Activated naive CD4-positive, alpha-beta T cell treated with anti-CD3 and anti-CD28 coated beads, Interleukin-2, amount 50 U/mL, for 24 hours (primary cell): Measurements from ENCODE around the gene DPEP1.
A peak's percentile ranks its signal among the peaks of the same experiment; 100 is the strongest.

ENCODE experiments used
- H3K27ac Mint-ChIP-seq: one replicate; pipeline ENCODE4 v1.8.0; 2021; ENCODE audit warnings: mild to moderate bottlenecking, mixed read lengths
- H3K27me3 Mint-ChIP-seq: one replicate; pipeline ENCODE4 v1.8.0; 2021; ENCODE audit warnings: mixed read lengths
- H3K36me3 Mint-ChIP-seq: one replicate; pipeline ENCODE4 v1.8.0; 2021; ENCODE audit warnings: mixed read lengths
- H3K4me1 Mint-ChIP-seq: one replicate; pipeline ENCODE4 v1.8.0; 2021; ENCODE audit warnings: mixed read lengths
- H3K4me3 Mint-ChIP-seq: one replicate; pipeline ENCODE4 v1.8.0; 2021; ENCODE audit warnings: mild to moderate bottlenecking, mixed read lengths
- H3K9me3 Mint-ChIP-seq: one replicate; pipeline ENCODE4 v1.8.0; 2021; ENCODE audit warnings: mixed read lengths

DPEP1 gene

DNA sequence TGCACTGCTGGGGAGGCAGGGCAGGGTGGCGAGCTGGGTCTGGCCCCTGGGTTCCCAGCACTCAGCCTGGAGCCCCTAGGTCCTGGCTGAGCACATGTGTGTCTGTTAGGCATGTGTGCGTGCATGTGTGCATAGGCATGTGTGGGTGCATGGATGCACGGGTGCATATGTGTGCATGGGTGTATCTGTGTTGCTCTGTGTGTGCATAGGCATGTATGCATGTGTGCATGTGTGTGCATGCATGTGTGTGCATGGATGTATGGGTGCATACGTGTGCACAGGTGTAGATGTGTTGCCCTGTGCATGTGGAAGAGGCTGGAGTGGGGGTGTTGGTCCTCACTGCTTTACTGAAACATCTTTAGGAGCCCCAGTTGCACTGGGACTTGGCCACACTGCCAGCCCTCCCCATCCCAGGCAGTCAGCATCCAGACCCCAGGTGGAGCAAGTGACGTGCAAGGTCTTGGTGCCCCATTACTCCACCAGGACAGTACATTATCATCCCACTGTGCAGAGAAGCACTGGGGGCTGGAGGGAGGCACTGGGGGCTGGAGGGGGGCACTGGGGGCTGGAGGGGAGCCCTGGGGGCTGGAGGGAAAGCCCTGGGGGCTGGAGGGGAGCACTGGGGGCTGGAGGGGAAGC is 10.4 kb upstream of the DPEP1 start:
- peak overlapping the region; percentile 36 for H3K4me3 Mint-ChIP-seq
- no peaks in the 10 kb centered on the region for H3K9me3 Mint-ChIP-seq
- peak overlapping the region; percentile 8 for H3K27ac Mint-ChIP-seq
- H3K36me3 Mint-ChIP-seq: no peaks in the 10 kb centered on the region
- peaks cover 12% of the 10 kb centered on the region for H3K4me1 Mint-ChIP-seq
- no peaks in the 10 kb centered on the region for H3K27me3 Mint-ChIP-seq

GRCh38 chr16:89604764-89605163 is 8.7 kb upstream of the DPEP1 start:
- no peaks in the 10 kb centered on the region for H3K27me3 Mint-ChIP-seq
- H3K9me3 Mint-ChIP-seq: no peaks in the 10 kb centered on the region
- H3K36me3 Mint-ChIP-seq: no peaks in the 10 kb centered on the region
- no peak overlapping the region for H3K27ac Mint-ChIP-seq
- H3K4me1 Mint-ChIP-seq: peaks cover 12% of the 10 kb centered on the region
- no peak overlapping the region for H3K4me3 Mint-ChIP-seq

DNA sequence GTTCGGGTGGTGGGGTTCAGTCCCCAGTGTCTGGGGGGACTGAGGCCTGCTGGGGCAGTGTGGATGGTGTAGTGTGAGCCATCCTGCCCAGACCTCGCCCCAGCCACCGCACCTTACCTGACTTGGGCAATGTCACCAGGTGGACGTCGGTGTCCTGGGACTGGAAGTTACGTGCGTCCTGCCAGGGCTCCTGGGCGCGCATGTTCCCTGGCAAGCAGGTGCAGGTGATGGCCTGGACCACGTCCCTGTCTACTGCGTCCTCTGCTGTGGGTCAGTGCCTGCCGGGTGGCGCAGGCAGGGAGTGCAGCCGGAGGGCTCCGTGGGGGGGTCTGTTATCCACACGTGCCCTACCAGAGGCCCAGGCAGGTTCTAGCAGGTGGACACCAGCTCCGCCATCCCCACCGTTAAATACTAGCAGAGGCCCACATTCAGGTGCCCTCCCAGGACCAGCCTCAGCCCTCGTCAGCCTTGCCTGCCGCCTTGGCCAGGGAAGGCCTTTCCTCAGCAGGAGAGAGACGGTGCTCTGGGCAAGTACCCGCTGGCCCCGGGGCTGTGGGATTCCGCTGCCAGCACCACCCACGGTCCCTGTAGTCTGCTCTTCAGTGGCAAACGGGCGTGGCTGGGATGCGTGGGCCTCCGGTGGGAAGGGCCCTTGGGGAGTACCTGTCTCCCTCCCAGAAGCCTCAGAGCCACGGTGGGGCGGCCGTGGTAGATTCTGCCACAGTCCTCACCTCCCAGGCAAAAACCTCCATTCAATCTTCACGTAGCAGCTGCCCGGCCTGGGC is 8.1 kb upstream of the DPEP1 start:
- peaks cover 12% of the 10 kb centered on the region for H3K4me1 Mint-ChIP-seq
- H3K4me3 Mint-ChIP-seq: no peak overlapping the region
- H3K27me3 Mint-ChIP-seq: no peaks in the 10 kb centered on the region
- no peak overlapping the region for H3K27ac Mint-ChIP-seq
- no peaks in the 10 kb centered on the region for H3K9me3 Mint-ChIP-seq
- H3K36me3 Mint-ChIP-seq: no peaks in the 10 kb centered on the region

GRCh38 chr16:89606006-89606405 is 7.4 kb upstream of the DPEP1 start:
- Mint-ChIP-seq H3K9me3 (no peaks in the 10 kb centered on the region), H3K27ac (no peak overlapping the region), H3K4me3 (no peak overlapping the region), H3K36me3 (no peaks in the 10 kb centered on the region), H3K27me3 (no peaks in the 10 kb centered on the region), H3K4me1 (peaks cover 12% of the 10 kb centered on the region)

GRCh38 chr16:89607453-89607852 is 6.0 kb upstream of the DPEP1 start:
- Mint-ChIP-seq H3K9me3 (no peaks in the 10 kb centered on the region), H3K4me1 (peaks cover 8% of the 10 kb centered on the region), H3K27ac (no peak overlapping the region), H3K27me3 (no peaks in the 10 kb centered on the region), H3K36me3 (no peaks in the 10 kb centered on the region), H3K4me3 (no peak overlapping the region)

DNA sequence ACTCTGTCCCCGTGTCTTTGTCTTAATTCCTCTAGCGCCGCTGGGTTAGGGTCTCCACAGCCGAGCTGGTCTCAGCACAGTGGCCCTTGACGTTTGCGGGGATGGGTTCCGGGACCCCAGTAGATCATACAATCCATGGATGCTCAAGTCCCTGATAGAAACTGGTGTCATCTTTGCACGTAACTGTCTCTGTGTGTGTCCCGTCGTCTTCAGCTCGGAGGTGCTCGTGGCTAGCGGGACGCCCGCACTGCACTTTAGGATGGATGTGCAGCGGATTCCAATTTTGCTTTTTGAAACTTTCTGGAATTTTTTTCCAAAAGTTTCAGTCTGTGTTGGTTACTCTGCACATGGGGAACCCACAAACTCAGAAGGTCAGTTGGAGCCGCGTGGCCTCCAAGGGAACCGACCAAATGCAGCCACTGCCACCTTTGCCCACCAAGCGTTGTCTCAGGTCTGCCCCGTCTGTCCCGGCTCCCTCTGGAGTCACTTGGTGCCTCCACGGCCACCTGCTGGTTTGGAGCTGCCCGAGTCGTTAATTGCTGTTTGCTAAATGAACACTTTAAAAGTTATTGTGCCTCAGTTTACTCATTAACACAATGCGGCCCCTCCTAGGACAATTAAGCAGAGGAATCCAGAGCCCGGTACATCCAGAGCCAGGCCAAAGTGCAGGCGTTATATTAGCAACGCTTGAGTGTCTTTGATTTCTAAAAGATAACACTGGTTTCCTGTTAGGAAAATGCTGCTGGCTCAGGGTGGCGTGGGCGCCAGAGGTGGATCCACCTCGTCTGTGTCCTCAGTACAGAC is 5.3 kb upstream of the DPEP1 start:
- Mint-ChIP-seq H3K4me1 (peaks cover 3% of the 10 kb centered on the region), H3K27me3 (no peaks in the 10 kb centered on the region), H3K27ac (no peak overlapping the region), H3K36me3 (no peaks in the 10 kb centered on the region), H3K4me3 (no peak overlapping the region), H3K9me3 (no peaks in the 10 kb centered on the region)

DNA sequence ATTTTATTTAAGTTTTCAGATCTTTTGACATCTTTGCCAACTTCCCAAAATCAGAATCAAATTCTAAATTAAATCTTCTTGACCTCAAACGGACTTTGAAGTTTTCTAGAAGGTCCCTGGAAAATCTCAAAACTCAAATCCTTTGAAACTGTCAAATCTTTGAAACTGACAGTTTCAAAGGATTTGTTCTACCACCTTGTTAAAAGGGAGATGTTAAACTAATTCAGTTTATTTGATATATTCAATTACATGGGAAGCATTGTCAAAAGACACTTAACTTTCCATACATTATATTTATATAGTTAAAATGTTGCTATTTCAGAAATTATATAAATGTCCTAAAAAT is 3.4 kb upstream of the DPEP1 start:
- H3K9me3 Mint-ChIP-seq: no peaks in the 10 kb centered on the region
- H3K27me3 Mint-ChIP-seq: no peaks in the 10 kb centered on the region
- H3K4me1 Mint-ChIP-seq: peaks cover 4% of the 10 kb centered on the region
- H3K27ac Mint-ChIP-seq: no peak overlapping the region
- no peak overlapping the region for H3K4me3 Mint-ChIP-seq
- H3K36me3 Mint-ChIP-seq: no peaks in the 10 kb centered on the region

DNA sequence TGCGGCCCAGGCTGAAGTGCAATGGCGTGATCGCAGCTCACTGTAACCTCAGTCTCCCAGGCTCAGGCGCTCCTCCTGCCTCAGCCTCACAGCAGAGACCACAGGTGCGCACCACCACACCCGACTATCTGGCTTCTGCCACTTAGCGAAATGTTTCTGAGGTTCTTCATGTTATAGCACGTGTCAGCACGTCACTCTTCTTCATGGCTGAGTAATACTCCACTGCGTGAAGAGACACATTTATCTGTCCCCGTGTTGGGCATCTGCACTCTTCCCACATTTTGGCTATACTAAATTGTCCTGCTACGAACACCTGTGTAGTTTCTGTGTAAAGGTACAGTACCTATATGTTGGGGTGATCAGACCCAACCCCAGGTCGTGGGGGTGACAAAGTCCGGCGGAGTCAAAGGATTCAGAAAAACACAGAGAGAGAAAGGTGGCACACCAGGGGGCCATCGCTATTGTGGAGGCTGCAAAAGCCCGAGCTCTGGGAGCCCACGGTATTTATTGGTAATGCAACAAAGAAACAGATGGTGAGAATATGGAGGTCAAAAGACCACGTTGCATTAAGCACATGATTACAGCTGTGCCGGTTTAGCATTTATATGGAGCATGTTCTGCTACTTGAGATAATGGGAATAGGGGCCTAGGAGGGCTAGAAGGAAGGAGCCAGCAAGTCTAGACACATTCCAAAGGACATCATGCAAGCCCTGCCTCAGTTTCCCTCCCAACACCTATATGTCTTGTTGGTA is 851 bp upstream of the DPEP1 start:
- Mint-ChIP-seq H3K27me3 (no peaks in the 10 kb centered on the region), H3K27ac (peak overlapping the region; percentile 65), H3K4me3 (no peak overlapping the region), H3K4me1 (peaks cover 17% of the 10 kb centered on the region), H3K36me3 (no peaks in the 10 kb centered on the region), H3K9me3 (no peaks in the 10 kb centered on the region)

GRCh38 chr16:89613954-89614459 is 565 bp downstream of the DPEP1 start:
- Mint-ChIP-seq H3K27me3 (no peaks in the 10 kb centered on the region), H3K4me3 (no peak overlapping the region), H3K4me1 (peaks cover 17% of the 10 kb centered on the region), H3K9me3 (no peaks in the 10 kb centered on the region), H3K27ac (no peak overlapping the region), H3K36me3 (no peaks in the 10 kb centered on the region)

DNA sequence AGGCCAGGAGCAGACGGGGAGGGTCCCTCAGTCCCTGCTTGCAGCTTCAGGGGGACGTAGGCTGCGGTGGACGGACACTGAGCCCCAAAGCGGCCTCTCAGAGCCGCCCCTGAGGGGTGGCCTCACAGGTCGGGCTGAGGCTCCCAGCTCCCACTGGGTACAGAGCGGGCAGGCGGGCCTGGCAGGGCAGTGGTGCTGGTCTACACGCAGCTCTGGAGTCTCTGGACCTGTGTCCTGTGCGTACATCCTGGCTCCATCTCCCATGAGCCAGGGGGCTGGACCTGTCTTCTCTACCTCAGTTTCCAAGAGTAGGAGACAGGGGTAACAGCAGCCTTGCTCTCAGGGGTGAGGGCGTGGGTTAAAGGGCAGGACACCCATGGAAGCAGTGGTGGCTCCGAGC is 1.7 kb downstream of the DPEP1 start:
- Mint-ChIP-seq H3K4me1 (peaks cover 17% of the 10 kb centered on the region), H3K4me3 (no peak overlapping the region), H3K27me3 (no peaks in the 10 kb centered on the region), H3K36me3 (no peaks in the 10 kb centered on the region), H3K27ac (no peak overlapping the region), H3K9me3 (no peaks in the 10 kb centered on the region)

DNA sequence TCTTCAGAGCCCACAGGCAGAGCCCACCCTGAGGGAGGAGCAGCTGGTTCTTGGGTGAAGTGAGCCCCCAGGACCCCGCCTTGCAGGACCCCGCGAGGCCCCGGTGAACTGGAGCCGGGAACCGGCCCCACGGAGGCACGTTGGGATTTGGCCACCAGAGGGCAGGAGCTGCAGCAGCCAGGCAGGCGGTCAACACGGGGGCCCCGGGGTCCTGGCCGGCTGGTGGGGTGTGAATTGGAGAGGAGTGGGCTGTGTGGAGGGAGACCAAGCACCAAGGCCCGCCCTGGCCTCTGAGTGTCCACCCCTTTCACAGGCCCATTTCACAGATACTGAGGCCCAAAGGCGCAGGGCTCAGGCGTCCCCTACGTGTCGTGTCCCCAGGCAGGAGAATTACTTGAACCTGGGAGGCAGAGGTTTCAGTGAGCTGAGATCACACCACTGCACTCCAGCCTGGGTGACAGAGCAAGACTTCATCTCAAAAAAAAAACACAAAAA is 2.2 kb downstream of the DPEP1 start:
- Mint-ChIP-seq H3K4me1 (peaks cover 17% of the 10 kb centered on the region), H3K4me3 (no peak overlapping the region), H3K27ac (no peak overlapping the region), H3K27me3 (no peaks in the 10 kb centered on the region), H3K9me3 (no peaks in the 10 kb centered on the region), H3K36me3 (no peaks in the 10 kb centered on the region)

- Mint-ChIP-seq H3K4me3 (peak overlapping the region; percentile 57), H3K27me3 (no peaks in the 10 kb centered on the region), H3K27ac (peak overlapping the region; percentile 79), H3K9me3 (no peaks in the 10 kb centered on the region), H3K4me1 (peaks cover 17% of the 10 kb centered on the region), H3K36me3 (no peaks in the 10 kb centered on the region)
These were observed 3.2 kb downstream of the DPEP1 start for GRCh38 chr16:89616623-89617022.

DNA sequence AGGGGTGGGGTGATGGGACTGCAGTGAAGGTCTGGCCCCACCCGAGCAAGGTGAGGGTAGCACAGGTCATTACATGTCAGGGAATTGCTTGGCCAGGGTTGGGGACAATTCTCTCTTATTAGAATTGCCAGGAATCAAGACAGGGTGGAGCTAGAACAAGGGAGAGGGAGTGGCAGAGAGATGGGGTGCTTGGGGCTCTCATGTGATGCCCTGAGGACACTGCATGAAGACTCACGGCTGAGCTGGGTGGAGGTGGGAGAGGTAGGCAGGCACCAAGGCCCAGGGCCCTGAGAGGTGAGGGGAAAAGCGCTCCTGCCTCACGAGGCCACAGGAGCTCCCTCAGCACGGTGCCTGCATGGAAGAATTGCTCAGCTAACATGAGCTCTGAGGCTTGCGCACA is 3.6 kb downstream of the DPEP1 start:
- Mint-ChIP-seq H3K9me3 (no peaks in the 10 kb centered on the region), H3K27ac (peak overlapping the region; percentile 41)

GRCh38 chr16:89618109-89618998 is 4.9 kb downstream of the DPEP1 start:
- Mint-ChIP-seq H3K27me3 (no peaks in the 10 kb centered on the region), H3K9me3 (no peaks in the 10 kb centered on the region), H3K4me3 (no peak overlapping the region), H3K27ac (no peak overlapping the region), H3K36me3 (no peaks in the 10 kb centered on the region), H3K4me1 (peaks cover 14% of the 10 kb centered on the region)

More for the DNA sequence above, 3.6 kb downstream of the DPEP1 start:
- H3K36me3 Mint-ChIP-seq: no peaks in the 10 kb centered on the region
- H3K4me3 Mint-ChIP-seq: no peak overlapping the region
- peaks cover 17% of the 10 kb centered on the region for H3K4me1 Mint-ChIP-seq
- no peaks in the 10 kb centered on the region for H3K27me3 Mint-ChIP-seq
